ENCODE results near the gene VSTM4. TPM values are rescaled to one million over a fixed set of nuclear protein-coding genes. Genes with fewer than 3 reads are reported as not detected.
A peak's percentile ranks its signal among the peaks of the same experiment; 100 is the strongest.

The VSTM4 gene
- total and polyA plus RNA-seq, 9 of the 15 experiments (the other 6 are each of a cell fraction or from before 2014, with no cell fraction given) = 1.0 to 7.9 (median 3.0) TPM

- no peak for TF ChIP-seq CGGBP1 (CRISPR knock-in tag; IDR thresholded peaks at IDR 0.05)
- no peak for TF ChIP-seq PURB (CRISPR knock-in tag; IDR thresholded peaks at IDR 0.05; ENCODE audit: low read depth)
- no peak for TF ChIP-seq ZFPM2 (CRISPR knock-in tag; IDR thresholded peaks at IDR 0.05)
Observed at GRCh38 chr10:49010865-49011264, 104.5 kb downstream of the VSTM4 start (continued).

DNA sequence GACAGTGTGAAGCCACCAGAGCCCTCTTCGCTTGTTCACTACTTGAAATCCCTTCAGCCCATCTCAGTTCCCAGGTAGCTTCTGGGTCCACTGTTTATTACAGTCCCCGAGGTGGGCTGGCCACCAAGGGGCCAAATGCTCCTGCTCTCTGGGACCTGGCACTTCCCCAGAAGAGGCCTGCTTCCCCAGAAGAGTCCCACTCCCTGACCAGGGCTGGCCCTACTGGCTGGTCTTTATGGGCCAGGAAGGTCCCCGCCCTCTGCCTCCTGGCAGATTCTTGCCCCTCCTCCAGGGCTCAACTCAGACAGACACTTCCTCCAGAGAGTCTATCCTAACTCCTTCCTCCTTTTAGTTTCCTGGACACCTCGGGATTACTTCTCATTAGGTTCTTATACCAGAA is 105.0 kb downstream of the VSTM4 start:
- Histone ChIP-seq H3K9me1 (ENCODE audit: control insufficient read depth, insufficient read depth, low read length) (no peaks in the 10 kb centered on the region), H3K9ac (ENCODE audit: insufficient read depth in 1 of 2, low read depth in 2 of 2, low read length in 2 of 2) (no peak overlapping the region), H4K20me1 (replicated peaks; ENCODE audit: control insufficient read depth, insufficient read depth, low read length) (0 out of 2 replicates have a peak, but pooled peaks cover 3% of the 10 kb centered on the region), H3K4me2 (ENCODE audit: insufficient read depth, low read length) (no peak overlapping the region), H3K79me2 (ENCODE audit: control insufficient read depth, insufficient read depth, low read length) (no peaks in the 10 kb centered on the region), H2AFZ (ENCODE audit: low read depth, low read length) (no peak overlapping the region), H3K4me1 (replicated peaks in 1 of 2; ENCODE audit: control insufficient read depth in 2 of 2, insufficient read depth in 2 of 2, low read length in 2 of 2) (peaks cover 16% of the 10 kb centered on the region in 2 experiments; a peak in 4 of 5 replicates), H3K36me3 (ENCODE audit: control insufficient read depth, insufficient read depth, low read length) (no peaks in the 10 kb centered on the region), H3K4me3 (no peak overlapping the region), H3K27me3 (ENCODE audit: control insufficient read depth in 2 of 2, insufficient read depth in 2 of 2, low read length in 2 of 2) (peaks cover 2 to 11% of the 10 kb centered on the region in 2 experiments; a peak in 2 of 5 replicates), H3K9me3 (replicated peaks; ENCODE audit: control insufficient read depth, insufficient read depth, low read depth, low read length) (no peaks in the 10 kb centered on the region), H3K27ac (ENCODE audit: extremely low read depth, low read depth, low read length) (no peak overlapping the region)
- POLR2A ChIA-PET = interaction anchor here (0.7 to 1.3 kb wide), 4 partner anchors 9 to 198 kb away, joined by 3 to 4 read pairs (median 3); no protein-coding TSS in a partner anchor
- BruUV-seq (replicated peaks) = no TSS peak
- intact Hi-C loops (cut with micrococcal nuclease) (no loop called here), in situ Hi-C loops (cut with MboI) (no loop called here)
- DNase-seq (ENCODE audit: extremely low read depth in 1 of 4, low spot score in 3 of 4) (no peak), FAIRE-seq (no peak), ATAC-seq (peak; percentile 48)
- WGBS (ENCODE audit: insufficient coverage, low coverage, missing lambda C conversion rate) = 20% methylated on average over 4 of the region's 4 CpGs
- CTCF ChIA-PET (ENCODE audit: low intra/inter-chr PET ratio) = no interaction called here
- peak; percentile 24; the same call in 1 of the 2 replicates for TF ChIP-seq SPI1 (IDR thresholded peaks at IDR 0.05; ENCODE audit: borderline replicate concordance, low read depth, low read length)
- TF ChIP-seq ZNF134 (CRISPR knock-in tag; conservative IDR thresholded peaks at IDR 0.05) = peak; percentile 82
- TF ChIP-seq, protein P1, sequence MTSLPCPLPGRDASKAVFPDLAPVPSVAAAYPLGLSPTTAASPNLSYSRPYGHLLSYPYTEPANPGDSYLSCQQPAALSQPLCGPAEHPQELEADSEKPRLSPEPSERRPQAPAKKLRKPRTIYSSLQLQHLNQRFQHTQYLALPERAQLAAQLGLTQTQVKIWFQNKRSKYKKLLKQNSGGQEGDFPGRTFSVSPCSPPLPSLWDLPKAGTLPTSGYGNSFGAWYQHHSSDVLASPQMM (CRISPR knock-in tag; IDR thresholded peaks at IDR 0.05) = no peak
